Keratinocyte (primary cell): ENCODE results near the gene FIP1L1.

Experiments
- CTCF ChIP-seq, 3 experiments: IDR thresholded peaks in 1 of 3; conservative IDR thresholded peaks in 1 of 3; optimal IDR thresholded peaks in 1 of 3; 2 replicates in 2 of 3; 3 replicates in 1 of 3; pipeline versions ENCODE3 to v1.5.1; 2011; ENCODE audit warnings: low read length in 3 of 3, mild to moderate bottlenecking in 3 of 3, moderate library complexity in 2 of 3, control low read depth in 1 of 3, inconsistent platforms in 1 of 3; ENCODE audit not compliant: insufficient read depth in 2 of 3; ENCODE audit errors: extremely low read depth in 1 of 3
- EZH2 ChIP-seq: IDR thresholded peaks from one replicate; pipeline ENCODE4 v1.6.1; 2012; ENCODE audit warnings: inconsistent platforms, mild to moderate bottlenecking, low read length, moderate library complexity

GRCh38 chr4:53355930-53356521 lies 21.4 kb upstream of the FIP1L1 start:
- TF ChIP-seq CTCF (optimal IDR thresholded peaks at IDR 0.05 in 1 of 3, IDR thresholded peaks at IDR 0.05 in 1 of 3, conservative IDR thresholded peaks at IDR 0.05 in 1 of 3; ENCODE audit: extremely low read depth in 1 of 3, insufficient read depth in 2 of 3, low read length in 3 of 3) (no peak), EZH2 (no peak)
